Right lobe of liver (tissue), 6 donors: ENCODE results near the gene ATP6V0B. TPM values are rescaled to one million over a fixed set of nuclear protein-coding genes. Genes with fewer than 3 reads are reported as not detected.

Source experiments
- ATAC-seq, 4 donors: fragments of 200-7000 bp; cut with Tn5 transposase; one replicate each; pipeline ENCODE4 v1.9.1; 2020; ENCODE audit warnings: mild to moderate bottlenecking in 4 of 4, moderate library complexity in 4 of 4
- DNase-seq, 3 donors: peaks; one replicate each; pipeline ENCODE4 v3.0.0-alpha.2; 2020
- H3K27ac ChIP-seq, 3 donors: fragments of 200-600 bp; one replicate each; pipeline ENCODE4 v1.8.0; 2022
- H3K27me3 ChIP-seq, 2 donors: fragments of 200-600 bp; one replicate each; pipeline ENCODE4 v1.8.0; 2022
- H3K36me3 ChIP-seq, 4 donors: fragments of 200-600 bp; sonication (generic) in 1 of 4; one replicate each; pipeline versions ENCODE4 v1.5.1 to v1.8.0; 2017 to 2022; ENCODE audit warnings: control low read depth in 1 of 4
- H3K4me1 ChIP-seq, 4 donors: fragments of 200-600 bp; sonication (generic) in 1 of 4; one replicate each; pipeline versions ENCODE4 v1.5.1 to v1.8.0; 2017 to 2022; ENCODE audit warnings: control low read depth in 1 of 4
- H3K4me3 ChIP-seq, 3 donors: fragments of 200-600 bp; one replicate each; pipeline ENCODE4 v1.8.0; 2022
- H3K9me3 ChIP-seq, 4 donors: fragments of 200-600 bp; sonication (generic) in 1 of 4; one replicate each; pipeline versions ENCODE4 v1.5.1 to v1.8.0; 2017 to 2022; ENCODE audit warnings: control low read depth in 1 of 4
- POLR2A ChIP-seq: fragments of 450-650 bp; IDR thresholded peaks from one replicate; pipeline ENCODE4 v1.6.1; 2017; ENCODE audit warnings: antibody characterized with exemption, mild to moderate bottlenecking
- WGBS: methylation state at CpG from one replicate; pipeline ENCODE4 v1.1.6; 2018; ENCODE audit warnings: low coverage, low lambda C conversion rate; ENCODE audit not compliant: insufficient coverage; ENCODE audit errors: missing lambda C conversion rate; 5-methylcytosine and 5-hydroxymethylcytosine counted together
- intact Hi-C, 2 donors: fragments of 100-400 bp; cut with DNase I; formaldehyde crosslinking; loops; one replicate each; pipeline versions ENCODE4 v1.11.2 to v1.14.1; 2022
- total RNA-seq, 6 experiments: library from RNA; depleted of rRNA in 2 of 6; stranded (reverse); fragments of >200 nt in 2 of 6; fragmentation: NEBNext Ultra II Directional in 3 of 6; extraction: Animal tissue kit (Norgen Biotek cat#: 25700) in 3 of 6; gene quantifications; one replicate each; pipeline versions ENCODE4 v1.1.0 to v1.2.4, GENCODE V29; 2016 to 2023
- TF ChIP-seq, protein P1 (sequence below), 4 donors: fragments of 200-600 bp in 3 of 4; fragments of 450-650 bp in 1 of 4; IDR thresholded peaks; one replicate each; pipeline versions ENCODE4 v1.5.1 to v1.8.0; 2016 to 2022; ENCODE audit warnings: antibody characterized with exemption in 4 of 4, mild to moderate bottlenecking in 2 of 4
- donor health status: DM: no; HTN: yes; CAD: no.
- donor health status: DM: no; HTN: no; CAD: no.
- donor health status: DM: no; HTN: no; CAD: no.
- donor health status: DM: no; HTN: yes; CAD: no.
- donor health status: DM: no; HTN: yes; CAD: no.

ATP6V0B gene
- total RNA-seq, 6 experiments from 2014 or later, result 64.4 to 142 (median 76.9) TPM

DNA sequence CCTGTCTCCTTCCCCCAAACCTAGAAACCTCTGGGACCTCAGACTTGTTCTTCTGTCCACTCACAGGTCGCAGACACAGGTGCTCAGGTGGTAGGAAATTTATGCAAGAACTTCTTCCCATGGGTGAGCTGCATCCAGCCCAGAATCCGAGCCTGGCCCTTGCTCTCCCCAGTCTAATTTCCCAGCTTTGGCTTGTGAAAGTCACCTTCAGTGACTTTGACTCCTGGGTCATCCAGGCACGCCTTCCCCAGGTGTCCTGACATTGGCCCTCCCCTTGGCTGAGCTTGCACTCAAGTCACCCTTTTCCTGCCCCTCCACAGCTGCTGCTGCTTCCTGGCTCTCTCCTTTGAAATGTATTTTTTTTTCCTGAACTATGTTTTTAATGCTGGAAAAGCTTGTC, 21.4 kb upstream of the ATP6V0B start:
- ATAC-seq, result no peak
- WGBS, result 80% methylated on average over 1 of the region's 3 CpGs
- Histone ChIP-seq H3K27me3 (no peaks in the 10 kb centered on the region), H3K9me3 (no peaks in the 10 kb centered on the region), H3K27ac (no peak overlapping the region), H3K4me1 (peaks cover 0 to 3% (median 0%) of the 10 kb centered on the region in 4 donors), H3K36me3 (peaks cover 0 to 25% (median 4%) of the 10 kb centered on the region in 4 donors), H3K4me3 (no peak overlapping the region)
- intact Hi-C loops, result no loop called here
- no peak for TF ChIP-seq POLR2A
- TF ChIP-seq, protein P1, sequence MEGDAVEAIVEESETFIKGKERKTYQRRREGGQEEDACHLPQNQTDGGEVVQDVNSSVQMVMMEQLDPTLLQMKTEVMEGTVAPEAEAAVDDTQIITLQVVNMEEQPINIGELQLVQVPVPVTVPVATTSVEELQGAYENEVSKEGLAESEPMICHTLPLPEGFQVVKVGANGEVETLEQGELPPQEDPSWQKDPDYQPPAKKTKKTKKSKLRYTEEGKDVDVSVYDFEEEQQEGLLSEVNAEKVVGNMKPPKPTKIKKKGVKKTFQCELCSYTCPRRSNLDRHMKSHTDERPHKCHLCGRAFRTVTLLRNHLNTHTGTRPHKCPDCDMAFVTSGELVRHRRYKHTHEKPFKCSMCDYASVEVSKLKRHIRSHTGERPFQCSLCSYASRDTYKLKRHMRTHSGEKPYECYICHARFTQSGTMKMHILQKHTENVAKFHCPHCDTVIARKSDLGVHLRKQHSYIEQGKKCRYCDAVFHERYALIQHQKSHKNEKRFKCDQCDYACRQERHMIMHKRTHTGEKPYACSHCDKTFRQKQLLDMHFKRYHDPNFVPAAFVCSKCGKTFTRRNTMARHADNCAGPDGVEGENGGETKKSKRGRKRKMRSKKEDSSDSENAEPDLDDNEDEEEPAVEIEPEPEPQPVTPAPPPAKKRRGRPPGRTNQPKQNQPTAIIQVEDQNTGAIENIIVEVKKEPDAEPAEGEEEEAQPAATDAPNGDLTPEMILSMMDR (IDR thresholded peaks at IDR 0.05), result no peak
- no peak for DNase-seq

DNA sequence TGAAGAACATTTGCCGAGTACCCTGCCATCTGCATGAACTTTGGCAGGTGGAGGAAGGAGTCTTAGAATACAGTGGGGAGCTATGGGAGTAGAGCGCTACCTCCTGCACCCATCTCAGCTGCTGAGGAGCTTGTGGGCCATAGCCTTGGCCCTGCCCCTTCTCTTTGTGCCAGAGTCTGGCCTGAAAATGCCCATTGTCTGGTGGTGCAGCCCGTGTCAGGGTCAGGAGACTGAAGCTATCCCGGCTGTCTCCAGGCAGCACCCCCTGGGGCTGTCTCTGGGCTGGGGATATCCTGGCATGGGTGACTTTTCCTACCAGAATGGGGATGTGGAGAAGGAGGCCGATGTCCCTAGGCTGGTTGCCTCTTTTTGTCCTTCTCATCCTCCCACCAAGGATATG, 20.7 kb upstream of the ATP6V0B start:
- TF ChIP-seq, protein P1 (IDR thresholded peaks at IDR 0.05), result no peak
- no peak for TF ChIP-seq POLR2A
- Histone ChIP-seq H3K4me1 (no peaks in the 10 kb centered on the region), H3K9me3 (no peaks in the 10 kb centered on the region), H3K27me3 (no peaks in the 10 kb centered on the region), H3K36me3 (peaks cover 0 to 32% (median 4%) of the 10 kb centered on the region in 4 donors), H3K27ac (no peak overlapping the region), H3K4me3 (no peak overlapping the region)
- intact Hi-C loops, result no loop called here
- 86% methylated on average over 1 of the region's 5 CpGs for WGBS
- no peak for DNase-seq
- no peak for ATAC-seq

DNA sequence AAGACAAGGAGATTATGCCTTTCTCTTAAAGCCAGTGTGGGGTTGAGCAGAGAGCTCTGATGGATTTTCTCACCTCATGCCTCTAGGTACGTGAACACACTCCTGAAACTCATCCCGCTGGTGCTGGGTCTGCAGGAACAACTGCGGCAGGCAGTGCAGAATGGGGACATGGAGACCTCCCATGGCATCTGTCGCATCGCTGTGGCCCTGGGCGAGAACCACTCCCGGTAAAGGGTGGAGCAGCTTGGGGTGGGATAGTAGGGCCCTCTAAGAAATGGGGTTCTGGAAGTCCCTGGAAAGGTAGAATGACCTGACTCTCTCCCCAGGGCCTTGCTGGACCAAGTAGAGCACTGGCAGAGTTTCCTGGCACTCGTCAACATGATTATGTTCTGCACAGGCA, 18.5 kb upstream of the ATP6V0B start:
- Histone ChIP-seq H3K4me3 (no peak overlapping the region), H3K27ac (no peak overlapping the region), H3K27me3 (no peaks in the 10 kb centered on the region), H3K36me3 (peaks cover 0 to 32% (median 4%) of the 10 kb centered on the region in 4 donors), H3K9me3 (no peaks in the 10 kb centered on the region), H3K4me1 (no peaks in the 10 kb centered on the region)
- ATAC-seq, result no peak
- intact Hi-C loops, result no loop called here
- DNase-seq, result no peak
- 50% methylated on average over 1 of the region's 8 CpGs for WGBS
- TF ChIP-seq POLR2A, result no peak
- TF ChIP-seq, protein P1 (IDR thresholded peaks at IDR 0.05), result no peak

DNA sequence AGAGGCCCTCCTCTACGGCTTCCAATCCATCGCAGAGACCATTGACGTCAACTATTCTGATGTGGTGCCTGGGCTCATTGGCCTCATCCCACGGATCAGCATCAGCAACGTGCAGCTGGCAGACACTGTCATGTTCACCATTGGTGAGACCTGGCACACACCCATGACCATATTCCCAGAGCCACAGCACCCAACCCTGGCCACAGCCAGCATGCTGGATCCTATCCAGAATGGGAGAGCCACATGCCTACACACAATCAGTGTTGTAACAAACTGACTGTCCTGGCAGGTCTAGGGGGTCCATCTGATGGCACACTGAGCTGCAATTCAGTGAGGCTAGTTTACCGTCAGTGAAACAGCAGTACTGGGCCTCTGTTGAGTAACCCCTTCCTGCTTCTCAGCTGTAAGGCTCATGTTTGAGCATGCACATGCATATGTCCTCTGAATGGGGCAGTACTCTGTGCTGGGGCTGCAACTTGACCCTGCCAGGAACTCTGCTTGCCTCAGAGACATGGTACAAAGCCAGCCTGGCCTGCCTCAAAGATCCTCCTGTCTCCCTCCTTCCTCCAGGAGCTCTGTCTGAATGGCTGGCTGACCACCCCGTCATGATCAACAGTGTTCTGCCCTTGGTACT, 17.2 kb upstream of the ATP6V0B start:
- WGBS, result no CpG with 5 or more reads among the region's 7 CpGs
- ATAC-seq, result no peak
- TF ChIP-seq, protein P1 (IDR thresholded peaks at IDR 0.05), result no peak
- TF ChIP-seq POLR2A, result no peak
- H3K27me3 ChIP-seq, result no peaks in the 10 kb centered on the region
- no peaks in the 10 kb centered on the region for H3K9me3 ChIP-seq
- H3K4me1 ChIP-seq, result no peaks in the 10 kb centered on the region
- intact Hi-C loops, result no loop called here
- no peak for DNase-seq
- H3K36me3 ChIP-seq, result peaks cover 0 to 40% (median 8%) of the 10 kb centered on the region in 4 donors
- no peak overlapping the region for H3K4me3 ChIP-seq
- H3K27ac ChIP-seq, result no peak overlapping the region
